ENCODE results near the gene CAPN9.

DNA sequence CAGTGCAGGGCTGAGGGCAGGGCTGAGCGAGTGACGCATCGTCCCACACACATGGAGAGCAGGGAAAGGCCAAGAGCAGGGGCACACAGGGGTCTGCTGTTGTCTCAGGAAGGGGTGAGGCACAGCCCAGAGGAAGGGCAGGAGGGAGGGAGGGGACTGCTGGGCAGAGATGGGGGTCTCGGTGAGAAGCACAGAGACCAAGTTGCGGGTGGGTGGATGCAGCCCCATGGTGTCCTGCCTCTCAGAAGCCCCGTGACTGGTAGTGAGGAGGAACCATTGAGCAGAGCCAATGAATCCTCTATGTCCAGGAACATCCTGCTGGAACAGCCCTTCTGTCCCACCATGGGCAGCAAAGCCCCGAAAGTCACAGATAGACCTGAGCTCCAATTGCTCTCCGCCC, 103.4 kb downstream of the CAPN9 start:
- TF ChIP-seq, protein P1, sequence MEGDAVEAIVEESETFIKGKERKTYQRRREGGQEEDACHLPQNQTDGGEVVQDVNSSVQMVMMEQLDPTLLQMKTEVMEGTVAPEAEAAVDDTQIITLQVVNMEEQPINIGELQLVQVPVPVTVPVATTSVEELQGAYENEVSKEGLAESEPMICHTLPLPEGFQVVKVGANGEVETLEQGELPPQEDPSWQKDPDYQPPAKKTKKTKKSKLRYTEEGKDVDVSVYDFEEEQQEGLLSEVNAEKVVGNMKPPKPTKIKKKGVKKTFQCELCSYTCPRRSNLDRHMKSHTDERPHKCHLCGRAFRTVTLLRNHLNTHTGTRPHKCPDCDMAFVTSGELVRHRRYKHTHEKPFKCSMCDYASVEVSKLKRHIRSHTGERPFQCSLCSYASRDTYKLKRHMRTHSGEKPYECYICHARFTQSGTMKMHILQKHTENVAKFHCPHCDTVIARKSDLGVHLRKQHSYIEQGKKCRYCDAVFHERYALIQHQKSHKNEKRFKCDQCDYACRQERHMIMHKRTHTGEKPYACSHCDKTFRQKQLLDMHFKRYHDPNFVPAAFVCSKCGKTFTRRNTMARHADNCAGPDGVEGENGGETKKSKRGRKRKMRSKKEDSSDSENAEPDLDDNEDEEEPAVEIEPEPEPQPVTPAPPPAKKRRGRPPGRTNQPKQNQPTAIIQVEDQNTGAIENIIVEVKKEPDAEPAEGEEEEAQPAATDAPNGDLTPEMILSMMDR (IDR thresholded peaks at IDR 0.05; ENCODE audit: low read length): no peak
- no peak for TF ChIP-seq EZH2 (IDR thresholded peaks at IDR 0.05; ENCODE audit: borderline replicate concordance, low read length)

All from OCI-LY1 (cell line).